Jurkat, Clone E6-1 (cell line): ENCODE results near the gene CPT1B. TPM values are rescaled to one million over a fixed set of nuclear protein-coding genes. Genes with fewer than 3 reads are reported as not detected.
"Not testable (repeated sequence)": the region's sequence is repeated elsewhere in the genome, so short reads cannot be mapped to it uniquely, and the experiment has no call there.

Source experiments
- DNase-seq: peaks from one replicate; pipeline ENCODE4 v3.0.0-alpha.2; 2011; ENCODE audit warnings: low read depth, low spot score
- H3K4me3 ChIP-seq: 2 replicates; pipeline ENCODE4 v1.5.1; 2011; ENCODE audit warnings: mild to moderate bottlenecking, low read length, control low read depth, moderate library complexity
- polyA plus RNA-seq: library from polyadenylated mRNA; unstranded; fragments of >200 nt; gene quantifications from one replicate; pipeline ENCODE4 v1.2.1, GENCODE V29; 2012; ENCODE audit warnings: missing spikeins; ENCODE audit not compliant: insufficient read length, insufficient read depth

The CPT1B gene
- polyA plus RNA-seq = 72.6 TPM

GRCh38 chr22:50577987-50578775 is at the start of gene CPT1B:
TSS of gene CPT1B (minus strand) at chr22:50578427. CDS start at chr22:50577915, 512 bp downstream.
- no peak for DNase-seq
- H3K4me3 ChIP-seq = no peak within 1 kb of the TSS

GRCh38 chr22:50626850-50627641 is 48.8 kb upstream of the CPT1B start:
- peak overlapping the region; percentile 55 for H3K4me3 ChIP-seq

GRCh38 chr22:50626314-50626849 is 48.2 kb upstream of the CPT1B start:
- no peak for DNase-seq
- H3K4me3 ChIP-seq = no peak overlapping the region; the same call in 1 of the 2 replicates

More at GRCh38 chr22:50626850-50627641, 48.8 kb upstream of the CPT1B start:
- no peak for DNase-seq

GRCh38 chr22:50625568-50626313 is 47.5 kb upstream of the CPT1B start:
- DNase-seq = no peak
- H3K4me3 ChIP-seq = no peak overlapping the region

GRCh38 chr22:50625131-50625567 is 46.9 kb upstream of the CPT1B start:
- no peak overlapping the region for H3K4me3 ChIP-seq
- no peak for DNase-seq

GRCh38 chr22:50624347-50625130 is 46.3 kb upstream of the CPT1B start:
- no peak for DNase-seq
- no peak overlapping the region for H3K4me3 ChIP-seq

GRCh38 chr22:50622723-50623327 is 44.6 kb upstream of the CPT1B start:
- H3K4me3 ChIP-seq = no peak overlapping the region
- no peak for DNase-seq

- DNase-seq = no peak
These were observed 43.9 kb upstream of the CPT1B start for GRCh38 chr22:50621948-50622722.

GRCh38 chr22:50621356-50621880 is 43.2 kb upstream of the CPT1B start:
- H3K4me3 ChIP-seq = peak overlapping the region; percentile 67
- peak; percentile 76 for DNase-seq

More at GRCh38 chr22:50621948-50622722, 43.9 kb upstream of the CPT1B start:
- peak overlapping the region; percentile 67 for H3K4me3 ChIP-seq

- peak overlapping the region; percentile 67 for H3K4me3 ChIP-seq
- DNase-seq = peak; percentile 91
These were observed 42.5 kb upstream of the CPT1B start for GRCh38 chr22:50620593-50621355.

GRCh38 chr22:50614296-50614695 is 36.1 kb upstream of the CPT1B start:
- not testable (repeated sequence) for DNase-seq, H3K4me3 ChIP-seq

- DNase-seq = no peak
- no peak overlapping the region for H3K4me3 ChIP-seq
These were observed 35.2 kb upstream of the CPT1B start for GRCh38 chr22:50613291-50613981.

- no peak overlapping the region for H3K4me3 ChIP-seq
- no peak for DNase-seq
These were observed 34.4 kb upstream of the CPT1B start for GRCh38 chr22:50612528-50613221.

- no peak overlapping the region for H3K4me3 ChIP-seq
- DNase-seq = no peak
These were observed 33.9 kb upstream of the CPT1B start for GRCh38 chr22:50612168-50612527.

- H3K4me3 ChIP-seq = no peak overlapping the region
- no peak for DNase-seq
These were observed 33.3 kb upstream of the CPT1B start for GRCh38 chr22:50611341-50612060.
